ENCODE measurements around the gene NR1I2. TPM values are rescaled to one million over a fixed set of nuclear protein-coding genes. Genes with fewer than 3 reads are reported as not detected.

NR1I2 gene
- total and polyA plus RNA-seq, 9 of the 15 experiments (the other 6 are each of a cell fraction or from before 2014, with no cell fraction given) = not detected

DNA sequence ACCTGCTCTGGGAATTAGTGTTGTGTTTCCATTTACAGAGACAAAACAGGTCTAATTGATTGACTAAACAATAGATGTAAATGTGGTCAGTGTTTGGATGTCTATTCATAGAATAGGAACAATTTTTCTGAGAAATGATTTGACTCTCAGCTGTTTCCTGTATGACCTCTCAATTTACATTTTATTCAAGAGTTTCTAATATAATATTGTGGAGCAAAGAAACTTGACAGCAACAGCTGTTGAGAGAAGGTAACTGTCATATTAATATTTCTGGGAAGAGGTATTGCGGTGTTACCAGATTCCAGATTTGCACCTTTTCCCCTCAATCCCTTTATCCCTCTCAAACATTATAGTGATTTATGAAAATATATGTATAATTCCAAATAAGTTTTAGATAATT, 3.7 kb upstream of the NR1I2 start:
- no peak overlapping the region for H3K27ac ChIP-seq (ENCODE audit: extremely low read depth, low read depth, low read length)
- ChIA-PET POLR2A (interaction anchor here (0.6 kb wide), 1 partner anchor 398 kb away, joined by 3 read pairs; no protein-coding TSS in a partner anchor), CTCF (ENCODE audit: low intra/inter-chr PET ratio) (no interaction called here)
- intact Hi-C loops (cut with micrococcal nuclease) = no loop called here
- H4K20me1 ChIP-seq (replicated peaks; ENCODE audit: control insufficient read depth, insufficient read depth, low read length) = no peaks in the 10 kb centered on the region
- no peaks in the 10 kb centered on the region for H3K79me2 ChIP-seq (ENCODE audit: control insufficient read depth, insufficient read depth, low read length)
- no peak overlapping the region for H2AFZ ChIP-seq (ENCODE audit: low read depth, low read length)
- no peak overlapping the region for H3K9ac ChIP-seq (ENCODE audit: insufficient read depth in 1 of 2, low read depth in 2 of 2, low read length in 2 of 2)
- TF ChIP-seq STAT5B (CRISPR knock-in tag; IDR thresholded peaks at IDR 0.05) = no peak
- WGBS (ENCODE audit: insufficient coverage, low coverage, missing lambda C conversion rate) = 100% methylated on average over 1 of the region's 1 CpG
- H3K9me3 ChIP-seq (replicated peaks; ENCODE audit: control insufficient read depth, insufficient read depth, low read depth, low read length) = no peaks in the 10 kb centered on the region; the same call in 1 of the 2 replicates
- in situ Hi-C loops (cut with MboI) = no loop called here
- H3K4me1 ChIP-seq (replicated peaks in 1 of 2; ENCODE audit: control insufficient read depth in 2 of 2, insufficient read depth in 2 of 2, low read length in 2 of 2) = peaks cover 0 to 10% of the 10 kb centered on the region in 2 experiments; a peak in 3 of 5 replicates
- ATAC-seq (no peak), FAIRE-seq (no peak), DNase-seq (ENCODE audit: extremely low read depth in 1 of 4, low spot score in 3 of 4) (no peak)
- H3K36me3 ChIP-seq (ENCODE audit: control insufficient read depth, insufficient read depth, low read length) = no peaks in the 10 kb centered on the region
- H3K4me3 ChIP-seq = no peak overlapping the region
- no peaks in the 10 kb centered on the region for H3K9me1 ChIP-seq (ENCODE audit: control insufficient read depth, insufficient read depth, low read length)
- no peak overlapping the region for H3K4me2 ChIP-seq (ENCODE audit: insufficient read depth, low read length)
- no peaks in the 10 kb centered on the region for H3K27me3 ChIP-seq (ENCODE audit: control insufficient read depth in 2 of 2, insufficient read depth in 2 of 2, low read length in 2 of 2)
- BruUV-seq (replicated peaks) = no TSS peak

GRCh38 chr3:119778811-119779210, 3.1 kb upstream of the NR1I2 start:
- no peak for ATAC-seq
- H3K9me1 ChIP-seq (ENCODE audit: control insufficient read depth, insufficient read depth, low read length) = no peaks in the 10 kb centered on the region
- no peak overlapping the region for H3K4me2 ChIP-seq (ENCODE audit: insufficient read depth, low read length)
- H3K9ac ChIP-seq (ENCODE audit: insufficient read depth in 1 of 2, low read depth in 2 of 2, low read length in 2 of 2) = no peak overlapping the region
- BruUV-seq (replicated peaks) = no TSS peak
- CTCF ChIA-PET (ENCODE audit: low intra/inter-chr PET ratio) = no interaction called here
- TF ChIP-seq NCOA4 (IDR thresholded peaks at IDR 0.05; ENCODE audit: partially characterized antibody) = no peak
- TF ChIP-seq TGIF2 (CRISPR knock-in tag; IDR thresholded peaks at IDR 0.05) = no peak
- TF ChIP-seq, protein P1, sequence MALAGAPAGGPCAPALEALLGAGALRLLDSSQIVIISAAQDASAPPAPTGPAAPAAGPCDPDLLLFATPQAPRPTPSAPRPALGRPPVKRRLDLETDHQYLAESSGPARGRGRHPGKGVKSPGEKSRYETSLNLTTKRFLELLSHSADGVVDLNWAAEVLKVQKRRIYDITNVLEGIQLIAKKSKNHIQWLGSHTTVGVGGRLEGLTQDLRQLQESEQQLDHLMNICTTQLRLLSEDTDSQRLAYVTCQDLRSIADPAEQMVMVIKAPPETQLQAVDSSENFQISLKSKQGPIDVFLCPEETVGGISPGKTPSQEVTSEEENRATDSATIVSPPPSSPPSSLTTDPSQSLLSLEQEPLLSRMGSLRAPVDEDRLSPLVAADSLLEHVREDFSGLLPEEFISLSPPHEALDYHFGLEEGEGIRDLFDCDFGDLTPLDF (CRISPR knock-in tag; IDR thresholded peaks at IDR 0.05) = no peak
- TF ChIP-seq FUS (optimal IDR thresholded peaks at IDR 0.05; ENCODE audit: low read depth, low read length) = no peak
- TF ChIP-seq STAT5B (CRISPR knock-in tag; IDR thresholded peaks at IDR 0.05) = no peak
- no peak for TF ChIP-seq AFF1 (IDR thresholded peaks at IDR 0.05; ENCODE audit: low read depth in 1 of 2, partially characterized antibody in 2 of 2)
- H3K79me2 ChIP-seq (ENCODE audit: control insufficient read depth, insufficient read depth, low read length) = no peaks in the 10 kb centered on the region
- no peaks in the 10 kb centered on the region; the same call in 1 of the 2 replicates for H3K9me3 ChIP-seq (replicated peaks; ENCODE audit: control insufficient read depth, insufficient read depth, low read depth, low read length)
- peaks cover 0 to 14% of the 10 kb centered on the region in 2 experiments; a peak in 3 of 5 replicates for H3K4me1 ChIP-seq (replicated peaks in 1 of 2; ENCODE audit: control insufficient read depth in 2 of 2, insufficient read depth in 2 of 2, low read length in 2 of 2)
- POLR2A ChIA-PET = no interaction called here
- intact Hi-C loops (cut with micrococcal nuclease) (no loop called here), in situ Hi-C loops (cut with MboI) (no loop called here)
- H2AFZ ChIP-seq (ENCODE audit: low read depth, low read length) = 0 out of 2 replicates have a peak overlapping the region, but pooled peaks have one; percentile 33
- no peaks in the 10 kb centered on the region for H3K27me3 ChIP-seq (ENCODE audit: control insufficient read depth in 2 of 2, insufficient read depth in 2 of 2, low read length in 2 of 2)
- no peaks in the 10 kb centered on the region for H3K36me3 ChIP-seq (ENCODE audit: control insufficient read depth, insufficient read depth, low read length)
- H4K20me1 ChIP-seq (replicated peaks; ENCODE audit: control insufficient read depth, insufficient read depth, low read length) = no peaks in the 10 kb centered on the region
- no peak for DNase-seq (ENCODE audit: extremely low read depth in 1 of 4, low spot score in 3 of 4)
- no peak overlapping the region for H3K4me3 ChIP-seq
- no peak overlapping the region for H3K27ac ChIP-seq (ENCODE audit: extremely low read depth, low read depth, low read length)
- 48% methylated on average over 2 of the region's 2 CpGs for WGBS (ENCODE audit: insufficient coverage, low coverage, missing lambda C conversion rate)
- no peak for FAIRE-seq

Data from K562 (cell line).